Prostate gland (tissue), 2 donors: Measurements from ENCODE around the gene OR4Q2. TPM values are rescaled to one million over a fixed set of nuclear protein-coding genes. Genes with fewer than 3 reads are reported as not detected.
"Not testable (repeated sequence)": the region's sequence is repeated elsewhere in the genome, so short reads cannot be mapped to it uniquely, and the experiment has no call there.

ENCODE experiments used
- DNase-seq: peaks from one replicate; pipeline ENCODE4 v3.0.0-alpha.2; 2019; ENCODE audit warnings: low spot score
- H3K27ac ChIP-seq, 2 donors: fragments of 200-600 bp; sonication (generic); 2 replicates each; pipeline ENCODE4 v1.5.1; 2017 to 2019
- H3K27me3 ChIP-seq: fragments of 200-600 bp; sonication (generic); replicated peaks from 2 replicates; pipeline ENCODE4 v1.5.1; 2019; ENCODE audit not compliant: insufficient read depth
- H3K36me3 ChIP-seq, 2 donors: fragments of 200-600 bp; sonication (generic); 1 replicate in 1 of 2; 2 replicates in 1 of 2; pipeline versions ENCODE4 v1.5.1 to v1.8.1; 2017 to 2019
- H3K4me1 ChIP-seq: fragments of 200-600 bp; sonication (generic); replicated peaks from 2 replicates; pipeline ENCODE4 v1.5.1; 2019
- H3K4me3 ChIP-seq, 2 donors: fragments of 200-600 bp; sonication (generic); 2 replicates each; pipeline ENCODE4 v1.5.1; 2017 to 2019
- H3K9me3 ChIP-seq: fragments of 200-600 bp; sonication (generic); 2 replicates; pipeline ENCODE4 v1.5.1; 2017
- POLR2A ChIP-seq: fragments of 450-650 bp; IDR thresholded peaks from one replicate; pipeline ENCODE4 v1.6.1; 2016; ENCODE audit warnings: antibody characterized with exemption, mild to moderate bottlenecking
- POLR2AphosphoS5 ChIP-seq: sonication (generic); formaldehyde crosslinking; IDR thresholded peaks from one replicate; pipeline ENCODE4 v1.6.1; 2017; ENCODE audit warnings: antibody characterized with exemption
- WGBS: methylation state at CpG from one replicate; pipeline ENCODE4 v1.1.5; 2018; 5-methylcytosine and 5-hydroxymethylcytosine counted together
- intact Hi-C: fragments of 100-400 bp; cut with DNase I; formaldehyde crosslinking; loops from one replicate; pipeline ENCODE4 v1.14.2; 2022
- total RNA-seq, 2 donors: library from RNA; depleted of rRNA; stranded (reverse); fragments of >200 nt; gene quantifications; one replicate each; pipeline ENCODE4 v1.1.0, GENCODE V29; 2016
- TF ChIP-seq, protein P1 (sequence below), 4 experiments: fragments of 200-600 bp in 2 of 4; fragments of 450-650 bp in 2 of 4; sonication (generic) in 2 of 4; IDR thresholded peaks; 1 replicate in 3 of 4; 2 replicates in 1 of 4; pipeline ENCODE4 v1.5.1; 2016 to 2019; ENCODE audit warnings: antibody characterized with exemption in 4 of 4, mild to moderate bottlenecking in 2 of 4, moderate library complexity in 2 of 4

OR4Q2 gene
- total RNA-seq: not detected

DNA sequence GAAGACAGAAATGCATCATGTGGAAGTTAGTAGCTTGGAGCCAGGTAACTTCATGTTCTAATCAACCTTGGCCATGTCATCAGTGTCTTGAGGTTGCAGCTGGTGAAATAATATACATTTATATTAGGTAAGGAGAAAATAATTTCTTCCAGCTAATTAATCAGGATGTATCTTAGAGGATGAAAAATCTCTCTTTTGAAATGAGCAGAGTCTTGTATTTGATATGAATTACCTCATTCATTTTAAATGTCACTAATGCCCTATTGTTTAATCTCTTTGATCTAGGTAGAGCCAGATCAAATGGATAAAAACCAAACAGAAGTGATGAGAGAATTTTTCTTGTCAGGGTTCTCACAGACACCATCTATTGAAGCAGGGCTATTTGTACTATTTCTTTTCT, at the start of gene OR4Q2:
TSS of gene OR4Q2 (plus strand) at position 301 of the 400 bp plus-strand sequence.
- intact Hi-C loops: no loop called here
- TF ChIP-seq, protein P1, sequence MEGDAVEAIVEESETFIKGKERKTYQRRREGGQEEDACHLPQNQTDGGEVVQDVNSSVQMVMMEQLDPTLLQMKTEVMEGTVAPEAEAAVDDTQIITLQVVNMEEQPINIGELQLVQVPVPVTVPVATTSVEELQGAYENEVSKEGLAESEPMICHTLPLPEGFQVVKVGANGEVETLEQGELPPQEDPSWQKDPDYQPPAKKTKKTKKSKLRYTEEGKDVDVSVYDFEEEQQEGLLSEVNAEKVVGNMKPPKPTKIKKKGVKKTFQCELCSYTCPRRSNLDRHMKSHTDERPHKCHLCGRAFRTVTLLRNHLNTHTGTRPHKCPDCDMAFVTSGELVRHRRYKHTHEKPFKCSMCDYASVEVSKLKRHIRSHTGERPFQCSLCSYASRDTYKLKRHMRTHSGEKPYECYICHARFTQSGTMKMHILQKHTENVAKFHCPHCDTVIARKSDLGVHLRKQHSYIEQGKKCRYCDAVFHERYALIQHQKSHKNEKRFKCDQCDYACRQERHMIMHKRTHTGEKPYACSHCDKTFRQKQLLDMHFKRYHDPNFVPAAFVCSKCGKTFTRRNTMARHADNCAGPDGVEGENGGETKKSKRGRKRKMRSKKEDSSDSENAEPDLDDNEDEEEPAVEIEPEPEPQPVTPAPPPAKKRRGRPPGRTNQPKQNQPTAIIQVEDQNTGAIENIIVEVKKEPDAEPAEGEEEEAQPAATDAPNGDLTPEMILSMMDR (IDR thresholded peaks at IDR 0.05): no peak
- TF ChIP-seq POLR2AphosphoS5 (no peak), POLR2A (no peak)
- no peaks in the 10 kb centered on the region for H3K27me3 ChIP-seq

DNA sequence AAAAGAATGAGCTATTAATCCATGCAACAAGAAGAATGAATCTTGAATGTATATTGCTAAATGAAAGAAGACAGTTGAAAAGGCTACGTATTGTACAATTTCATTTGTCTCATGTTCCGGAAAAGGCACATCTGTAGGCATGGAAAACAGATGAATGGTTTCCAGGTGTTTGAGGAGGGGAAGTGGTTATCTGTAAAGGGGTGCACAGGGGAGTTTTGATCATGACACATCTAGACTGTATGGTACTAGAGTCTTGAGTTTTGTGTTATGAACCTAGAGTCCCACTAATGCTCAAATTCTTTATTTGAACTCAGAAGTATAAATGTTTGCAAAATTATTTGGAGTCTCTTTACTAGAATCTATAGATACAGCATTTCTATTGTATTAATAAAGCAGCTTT, 32.2 kb upstream of the OR4Q2 start:
- H3K27me3 ChIP-seq, intact Hi-C loops, DNase-seq: not testable (repeated sequence)

More for the DNA sequence above, at the start of gene OR4Q2:
- Histone ChIP-seq H3K4me3 (no peak within 1 kb of the TSS), H3K36me3 (no peaks in the 10 kb centered on the region), H3K4me1 (no peaks in the 10 kb centered on the region), H3K9me3 (no peaks in the 10 kb centered on the region), H3K27ac (no peak within 1 kb of the TSS)
- DNase-seq: no peak

DNA sequence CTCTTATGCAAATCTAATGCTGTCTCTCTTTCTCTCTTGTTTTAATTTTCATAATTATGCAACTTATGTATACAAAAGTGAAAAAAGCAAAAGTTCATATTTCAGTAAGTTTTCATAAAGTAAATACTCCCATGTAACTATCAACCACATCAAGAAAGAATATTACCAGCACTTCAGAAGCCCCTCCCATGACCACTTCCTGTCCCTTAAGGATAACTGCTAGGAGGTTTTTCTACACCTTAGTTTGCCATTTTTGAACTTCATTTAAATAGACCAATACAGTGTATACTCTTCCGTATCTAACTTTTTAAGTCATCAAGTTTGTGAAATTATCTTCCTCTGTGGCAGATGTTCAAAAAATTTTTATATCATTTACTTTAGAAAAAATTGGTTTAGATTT, 27.1 kb upstream of the OR4Q2 start:
- DNase-seq: no peak
- no peaks in the 10 kb centered on the region for H3K9me3 ChIP-seq
- H3K4me3 ChIP-seq: no peak overlapping the region
- WGBS: 86% methylated on average over 1 of the region's 1 CpG
- H3K4me1 ChIP-seq: no peaks in the 10 kb centered on the region
- no peak overlapping the region for H3K27ac ChIP-seq
- intact Hi-C loops: no loop called here
- no peaks in the 10 kb centered on the region for H3K27me3 ChIP-seq
- TF ChIP-seq, protein P1 (IDR thresholded peaks at IDR 0.05): no peak
- no peak for TF ChIP-seq POLR2A
- no peak for TF ChIP-seq POLR2AphosphoS5
- H3K36me3 ChIP-seq: no peaks in the 10 kb centered on the region

More for the DNA sequence above, 32.2 kb upstream of the OR4Q2 start:
- not testable (repeated sequence) for H3K4me3 ChIP-seq, H3K27ac ChIP-seq, H3K9me3 ChIP-seq, H3K36me3 ChIP-seq, H3K4me1 ChIP-seq
- 68% methylated on average over 2 of the region's 2 CpGs for WGBS

DNA sequence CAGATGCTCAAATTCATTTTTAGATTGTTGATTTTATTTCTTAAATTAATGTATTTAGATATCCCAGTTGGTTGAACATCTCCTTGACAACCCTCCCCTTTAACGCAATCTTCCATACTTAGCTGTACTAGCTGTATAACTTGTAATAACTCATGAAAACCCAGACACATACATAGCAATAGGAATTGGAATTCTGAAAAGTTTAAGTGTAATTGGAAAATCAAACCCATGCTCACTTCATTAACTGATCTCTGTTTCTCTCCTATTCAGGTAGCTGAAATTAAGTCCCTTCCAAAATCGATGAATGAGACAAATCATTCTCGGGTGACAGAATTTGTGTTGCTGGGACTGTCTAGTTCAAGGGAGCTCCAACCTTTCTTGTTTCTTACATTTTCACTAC, 26.7 kb upstream of the OR4Q2 start, which contains the start of gene OR4K15:
TSS of gene OR4K15 (plus strand) at position 301 of the 400 bp plus-strand sequence. CDS start at position 301, 0 bp downstream.
- H3K27ac ChIP-seq: no peak within 1 kb of the TSS
- intact Hi-C loops: no loop called here
- H3K9me3 ChIP-seq: no peaks in the 10 kb centered on the region
- H3K4me1 ChIP-seq: no peaks in the 10 kb centered on the region
- TF ChIP-seq POLR2A (no peak), POLR2AphosphoS5 (no peak)
- TF ChIP-seq, protein P1 (IDR thresholded peaks at IDR 0.05): no peak
- DNase-seq: no peak
- H3K36me3 ChIP-seq: no peaks in the 10 kb centered on the region
- no peaks in the 10 kb centered on the region for H3K27me3 ChIP-seq
- 90% methylated on average over 3 of the region's 3 CpGs for WGBS
- no peak within 1 kb of the TSS for H3K4me3 ChIP-seq

DNA sequence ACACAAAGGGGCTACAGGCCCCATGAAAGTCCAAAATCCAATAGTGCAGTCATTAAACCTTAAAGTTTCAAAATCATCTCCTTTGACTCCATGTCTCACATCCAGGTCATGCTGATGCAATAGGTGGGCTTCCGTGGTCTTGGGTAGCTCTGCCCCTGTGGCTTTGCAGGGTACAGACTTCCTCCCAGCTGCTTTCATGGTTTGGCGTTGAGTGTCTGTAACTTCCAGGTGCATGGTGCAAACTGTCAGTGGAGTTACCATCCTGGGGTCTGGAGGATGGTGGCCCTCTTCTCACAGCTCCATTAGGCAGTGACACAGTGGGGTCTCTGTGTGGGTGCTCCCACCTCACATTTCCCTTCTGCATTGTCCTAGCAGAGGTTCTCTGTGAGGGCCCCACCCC, 8.5 kb upstream of the OR4Q2 start:
- WGBS: 75% methylated on average over 2 of the region's 2 CpGs
- TF ChIP-seq, protein P1 (IDR thresholded peaks at IDR 0.05): no peak
- TF ChIP-seq POLR2AphosphoS5: no peak
- TF ChIP-seq POLR2A: no peak
- no peak overlapping the region for H3K4me3 ChIP-seq
- no peaks in the 10 kb centered on the region for H3K9me3 ChIP-seq
- H3K36me3 ChIP-seq: no peaks in the 10 kb centered on the region
- DNase-seq: no peak
- H3K27ac ChIP-seq: no peak overlapping the region
- H3K4me1 ChIP-seq: no peaks in the 10 kb centered on the region
- no peaks in the 10 kb centered on the region for H3K27me3 ChIP-seq
- intact Hi-C loops: no loop called here
